ENCODE data around the gene KPTN. TPM values are rescaled to one million over a fixed set of nuclear protein-coding genes. Genes with fewer than 3 reads are reported as not detected.

The KPTN gene
- total and polyA plus RNA-seq, 2 of the 8 experiments (the other 6 are each of a cell fraction or from before 2014, with no cell fraction given), result 23.6 to 31.3 TPM

GRCh38 chr19:47518854-47519253, 34.8 kb upstream of the KPTN start:
- H3K23me2 ChIP-seq (ENCODE audit: low read depth, low read length), result peaks cover 8% of the 10 kb centered on the region; the same call in 1 of the 2 replicates
- CTCF ChIA-PET (ENCODE audit: partially characterized antibody), result interaction anchor here (0.6 to 4.1 kb wide), 14 partner anchors 9 to 198 kb away, joined by 3 to 21 read pairs (median 4); partner anchors contain the start of genes EHD2 and KPTN
- FAIRE-seq, result no peak
- no peak for TF ChIP-seq ASH2L (IDR thresholded peaks at IDR 0.05; ENCODE audit: low read length)
- TF ChIP-seq MAFK (IDR thresholded peaks at IDR 0.05; ENCODE audit: low read depth, low read length), result no peak
- no peak for TF ChIP-seq GABPA (IDR thresholded peaks at IDR 0.05; ENCODE audit: borderline replicate concordance, insufficient read depth, low read length)
- TF ChIP-seq RAD21 (IDR thresholded peaks at IDR 0.05 in 1 of 2, conservative IDR thresholded peaks at IDR 0.05 in 1 of 2; ENCODE audit: low read depth in 2 of 2, low read length in 2 of 2), result no peak

More at GRCh38 chr19:47518854-47519253, 34.8 kb upstream of the KPTN start:
- Histone ChIP-seq H3K27me3 (replicated peaks in 1 of 4; ENCODE audit: control insufficient read depth in 3 of 4, extremely low read depth in 1 of 4, insufficient read depth in 3 of 4, low read length in 3 of 4) (no peaks in the 10 kb centered on the region), H2BK12ac (ENCODE audit: low read depth, low read length) (no peak overlapping the region), H3K4me1 (replicated peaks in 1 of 4; ENCODE audit: control insufficient read depth in 3 of 4, insufficient read depth in 4 of 4, low read length in 3 of 4) (peaks cover 3 to 6% (median 4%) of the 10 kb centered on the region in 4 experiments; a peak in 6 of 7 replicates), H3K36me3 (ENCODE audit: control insufficient read depth in 2 of 4, insufficient read depth in 4 of 4, low read length in 3 of 4) (0 out of 8 replicates have a peak, but pooled peaks cover 0 to 2% (median 0%) of the 10 kb centered on the region in 4 experiments), H3K4me2 (ENCODE audit: insufficient read depth in 1 of 2, low read depth in 2 of 2, low read length in 2 of 2) (no peak overlapping the region), H2BK5ac (ENCODE audit: low read depth, low read length) (no peak overlapping the region), H2AK5ac (ENCODE audit: low read depth, low read length) (no peak overlapping the region), H3K27ac (ENCODE audit: low read depth, low read length) (no peak overlapping the region), H2BK20ac (ENCODE audit: low read length) (no peak overlapping the region), H3K79me1 (ENCODE audit: low read depth, low read length) (peaks cover 6% of the 10 kb centered on the region; the same call in 1 of the 2 replicates), H2BK120ac (replicated peaks; ENCODE audit: low read depth, low read length) (no peak overlapping the region), H3K9me3 (ENCODE audit: insufficient read depth in 2 of 2, low read depth in 1 of 2, low read length in 1 of 2) (no peaks in the 10 kb centered on the region), H3K23ac (ENCODE audit: insufficient read length) (no peak overlapping the region), H2AFZ (ENCODE audit: low read length) (no peak overlapping the region), H4K8ac (ENCODE audit: extremely low read depth, insufficient read depth, low read length) (no peak overlapping the region), H3K79me2 (ENCODE audit: control insufficient read depth in 1 of 2, insufficient read depth in 2 of 2, low read length in 2 of 2) (peaks cover 0 to 8% of the 10 kb centered on the region in 2 experiments; a peak in 3 of 4 replicates), H3K18ac (ENCODE audit: extremely low read depth, low read length) (no peak overlapping the region), H4K20me1 (replicated peaks in 1 of 2; ENCODE audit: control insufficient read depth in 1 of 2, insufficient read depth in 2 of 2, low read length in 2 of 2) (peaks cover 0 to 6% of the 10 kb centered on the region in 2 experiments), H4K91ac (replicated peaks; ENCODE audit: insufficient read length, low read length) (no peak overlapping the region), H3K9ac (replicated peaks in 1 of 4; ENCODE audit: extremely low read depth in 1 of 4, low read depth in 3 of 4, low read length in 3 of 4) (no peak overlapping the region), H4K5ac (ENCODE audit: insufficient read length, low read depth, low read length) (no peak overlapping the region), H3K14ac (ENCODE audit: insufficient read length) (no peak overlapping the region), H2BK15ac (ENCODE audit: low read length) (no peak overlapping the region), H3K4me3 (ENCODE audit: extremely low read depth in 1 of 4, insufficient read depth in 2 of 4, low read depth in 3 of 4, low read length in 4 of 4) (no peak overlapping the region), H3K4ac (replicated peaks; ENCODE audit: insufficient read length, low read depth, low read length) (no peak overlapping the region), H3K56ac (replicated peaks; ENCODE audit: insufficient read length, low read depth, low read length) (no peak overlapping the region)
- POLR2A ChIA-PET (ENCODE audit: partially characterized antibody), result interaction anchor here (1.0 kb wide), 1 partner anchor 36 kb away, joined by 3 read pairs; no protein-coding TSS in a partner anchor
- no peak for DNase-seq (ENCODE audit: low read depth in 1 of 2, low spot score in 2 of 2)
- WGBS, 2 experiments (ENCODE audit: extremely low coverage in 1 of 2, insufficient coverage in 1 of 2, insufficient read length in 1 of 2, insufficient replicate concordance in 2 of 2, low coverage in 1 of 2, low lambda C conversion rate in 2 of 2, missing lambda C conversion rate in 1 of 2), result 94% methylated on average over 9 of the region's 9 CpGs; no CpG with 5 or more reads in 1 of the 2 experiments

Data from H1 (cell line).